HepG2 (cell line): ENCODE measurements around the gene NCOA4. TPM values are rescaled to one million over a fixed set of nuclear protein-coding genes. Genes with fewer than 3 reads are reported as not detected.
A peak's percentile ranks its signal among the peaks of the same experiment; 100 is the strongest.

Source experiments
- AGO2 ChIP-seq: fragments of 200-400 bp; formaldehyde crosslinking; optimal IDR thresholded peaks from 2 replicates; pipeline ENCODE3; 2017; ENCODE audit warnings: mild to moderate bottlenecking, low read depth, low read length, moderate library complexity
- BRCA1 ChIP-seq: sonication (generic); formaldehyde crosslinking; IDR thresholded peaks from 2 replicates; pipeline ENCODE4 v1.4.0; 2020; ENCODE audit warnings: missing genetic modification reagents
- ETV5 ChIP-seq: IDR thresholded peaks from 2 replicates; pipeline ENCODE4 v1.6.1; 2018; ENCODE audit warnings: missing biosample characterization, missing genetic modification reagents, inconsistent platforms, borderline replicate concordance
- FOXP1 ChIP-seq, 2 experiments: fragments of 450-650 bp in 1 of 2; IDR thresholded peaks; 2 replicates each; pipeline ENCODE4 v1.6.1; 2017 to 2018; ENCODE audit warnings: antibody characterized with exemption in 1 of 2
- GATAD2A ChIP-seq: IDR thresholded peaks from 2 replicates; pipeline ENCODE4 v1.6.1; 2016
- JUND ChIP-seq: sonication (generic); formaldehyde crosslinking; IDR thresholded peaks from 2 replicates; pipeline ENCODE4 v1.8.0; 2022; ENCODE audit warnings: mild to moderate bottlenecking, missing genetic modification reagents
- KLF12 ChIP-seq: sonication (generic); formaldehyde crosslinking; IDR thresholded peaks from 2 replicates; pipeline ENCODE4 v1.4.0; 2020; ENCODE audit warnings: missing genetic modification reagents, borderline replicate concordance
- NFYB ChIP-seq: sonication (generic); formaldehyde crosslinking; IDR thresholded peaks from 2 replicates; pipeline ENCODE4 v1.4.0; 2020; ENCODE audit warnings: missing genetic modification reagents
- NFYC ChIP-seq: IDR thresholded peaks from 2 replicates; pipeline ENCODE4 v1.6.1; 2016; ENCODE audit warnings: missing genetic modification reagents, missing compliant biosample characterization
- RNF2 ChIP-seq: fragments of 450-650 bp; conservative IDR thresholded peaks from 2 replicates; pipeline ENCODE4 v1.6.1; 2016; ENCODE audit warnings: low read depth
- SIN3A ChIP-seq: IDR thresholded peaks from 2 replicates; pipeline ENCODE4 v1.6.1; 2011; ENCODE audit warnings: low read depth, mild to moderate bottlenecking, control low read depth, low read length, borderline replicate concordance
- SPEN ChIP-seq: sonication (generic); formaldehyde crosslinking; IDR thresholded peaks from 2 replicates; pipeline ENCODE4 v1.5.1; 2020; ENCODE audit warnings: low read depth, mild to moderate bottlenecking, missing genetic modification reagents
- THAP9 ChIP-seq: sonication (generic); formaldehyde crosslinking; IDR thresholded peaks from 2 replicates; pipeline ENCODE4; 2020; ENCODE audit warnings: missing genetic modification reagents, mild to moderate bottlenecking, borderline replicate concordance
- ZMAT3 ChIP-seq: sonication (generic); formaldehyde crosslinking; conservative IDR thresholded peaks from 2 replicates; pipeline ENCODE4 v1.7.0; 2021; ENCODE audit warnings: missing genetic modification reagents
- ZNF432 ChIP-seq: sonication (generic); formaldehyde crosslinking; IDR thresholded peaks from 2 replicates; pipeline ENCODE4 v1.5.0; 2020; ENCODE audit warnings: missing genetic modification reagents, mild to moderate bottlenecking, borderline replicate concordance
- ZNF460 ChIP-seq: sonication (generic); formaldehyde crosslinking; IDR thresholded peaks from 2 replicates; pipeline ENCODE4 v1.5.1; 2020; ENCODE audit warnings: missing genetic modification reagents, mild to moderate bottlenecking, borderline replicate concordance
- ZNF598 ChIP-seq: sonication (generic); formaldehyde crosslinking; IDR thresholded peaks from 2 replicates; pipeline ENCODE4 v1.5.1; 2020; ENCODE audit warnings: mild to moderate bottlenecking, missing genetic modification reagents, borderline replicate concordance
- ZNF614 ChIP-seq: IDR thresholded peaks from 2 replicates; pipeline ENCODE4 v1.6.1; 2018; ENCODE audit warnings: missing biosample characterization, missing genetic modification reagents, inconsistent platforms, borderline replicate concordance
- ZNF678 ChIP-seq: sonication (generic); formaldehyde crosslinking; IDR thresholded peaks from 2 replicates; pipeline ENCODE4 v1.4.0; 2020; ENCODE audit warnings: mild to moderate bottlenecking, missing genetic modification reagents
- ZNF747 ChIP-seq: sonication (generic); formaldehyde crosslinking; IDR thresholded peaks from 2 replicates; pipeline ENCODE4 v1.8.1; 2023; ENCODE audit warnings: missing genetic modification reagents, mild to moderate bottlenecking, borderline replicate concordance
- ZNF879 ChIP-seq: sonication (generic); formaldehyde crosslinking; IDR thresholded peaks from 2 replicates; pipeline ENCODE4 v1.8.1; 2023; ENCODE audit warnings: missing genetic modification reagents
- polyA plus RNA-seq, 8 experiments: library from polyadenylated mRNA; depleted of rRNA in 3 of 8; stranded (reverse) in 7 of 8; unstranded in 1 of 8; fragments of >200 nt; fragmentation: Illumina TruSeq in 4 of 8; extraction: Trizol in 4 of 8; gene quantifications; 2 replicates each; pipeline versions ENCODE4 v1.2.1 to v1.2.3, GENCODE V29; 2011 to 2016; ENCODE audit warnings: low read depth in 4 of 8, missing spikeins in 1 of 8, mixed read lengths in 1 of 8; ENCODE audit not compliant: insufficient read depth in 1 of 8
- total RNA-seq, 5 experiments: library from RNA; depleted of rRNA; stranded (reverse); fragments of >200 nt; fragmentation: Illumina TruSeq; extraction: Trizol; gene quantifications; 2 replicates each; pipeline ENCODE4 v1.2.3, GENCODE V29; 2016; ENCODE audit warnings: low read depth in 1 of 5
- TF ChIP-seq, protein P1 (sequence below): sonication (generic); formaldehyde crosslinking; IDR thresholded peaks from 2 replicates; pipeline ENCODE4 v1.5.1; 2020; ENCODE audit warnings: mild to moderate bottlenecking, missing genetic modification reagents, moderate library complexity
- TF ChIP-seq, protein P2 (sequence below): sonication (generic); formaldehyde crosslinking; IDR thresholded peaks from 2 replicates; pipeline ENCODE4 v1.4.0; 2020; ENCODE audit warnings: mild to moderate bottlenecking, missing genetic modification reagents

The NCOA4 gene
- total and polyA plus RNA-seq, 2 of the 13 experiments (the other 11 are each of a cell fraction or from before 2014, with no cell fraction given) = 306 to 400 TPM

DNA sequence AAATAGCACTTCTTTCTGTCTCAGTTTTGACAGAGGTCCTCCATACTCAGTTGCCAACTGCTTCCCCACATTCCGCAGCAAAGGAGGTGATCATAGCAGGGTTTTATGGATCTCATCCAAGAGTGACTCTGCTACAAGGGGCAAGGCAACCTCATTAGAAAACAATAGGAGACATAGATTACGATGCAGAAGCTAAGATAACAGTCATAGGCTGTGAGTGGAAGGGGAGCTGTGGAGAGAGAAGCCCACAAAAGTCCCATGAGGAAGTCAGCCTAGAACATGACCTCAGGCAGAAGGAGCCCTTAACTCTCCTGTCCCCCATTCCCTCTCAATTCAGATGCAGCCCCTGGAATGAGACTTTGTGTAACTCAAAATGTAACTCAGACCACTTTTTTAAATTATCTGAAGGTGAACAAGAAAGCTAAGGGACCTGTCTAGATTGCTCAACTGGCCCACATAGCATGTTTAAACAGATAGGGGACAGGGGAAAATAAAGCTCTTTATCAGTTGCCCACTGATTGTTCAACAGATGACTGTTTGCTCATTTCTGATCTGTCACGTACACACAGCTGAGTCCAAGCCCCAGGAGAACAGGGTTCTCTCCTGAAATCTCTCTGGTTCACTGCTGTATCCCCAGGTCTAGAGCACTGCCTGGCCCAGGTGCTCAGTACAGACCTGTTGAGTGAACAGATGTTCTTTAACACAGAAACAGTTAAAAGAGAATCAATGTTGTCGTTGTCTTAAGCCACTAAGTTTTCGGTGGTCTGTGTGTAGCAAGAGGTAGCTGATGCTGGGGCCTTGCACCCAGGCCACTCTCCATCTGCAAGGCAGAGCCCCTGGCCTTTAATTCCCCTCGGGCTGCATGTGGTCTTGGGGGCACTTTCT is 1.5 kb upstream of the NCOA4 start (continued):
- peak; percentile 93 for TF ChIP-seq GATAD2A (CRISPR knock-in tag)
- no peak for TF ChIP-seq ZMAT3 (CRISPR knock-in tag)
- no peak for TF ChIP-seq THAP9 (CRISPR knock-in tag)
- TF ChIP-seq, protein P1, sequence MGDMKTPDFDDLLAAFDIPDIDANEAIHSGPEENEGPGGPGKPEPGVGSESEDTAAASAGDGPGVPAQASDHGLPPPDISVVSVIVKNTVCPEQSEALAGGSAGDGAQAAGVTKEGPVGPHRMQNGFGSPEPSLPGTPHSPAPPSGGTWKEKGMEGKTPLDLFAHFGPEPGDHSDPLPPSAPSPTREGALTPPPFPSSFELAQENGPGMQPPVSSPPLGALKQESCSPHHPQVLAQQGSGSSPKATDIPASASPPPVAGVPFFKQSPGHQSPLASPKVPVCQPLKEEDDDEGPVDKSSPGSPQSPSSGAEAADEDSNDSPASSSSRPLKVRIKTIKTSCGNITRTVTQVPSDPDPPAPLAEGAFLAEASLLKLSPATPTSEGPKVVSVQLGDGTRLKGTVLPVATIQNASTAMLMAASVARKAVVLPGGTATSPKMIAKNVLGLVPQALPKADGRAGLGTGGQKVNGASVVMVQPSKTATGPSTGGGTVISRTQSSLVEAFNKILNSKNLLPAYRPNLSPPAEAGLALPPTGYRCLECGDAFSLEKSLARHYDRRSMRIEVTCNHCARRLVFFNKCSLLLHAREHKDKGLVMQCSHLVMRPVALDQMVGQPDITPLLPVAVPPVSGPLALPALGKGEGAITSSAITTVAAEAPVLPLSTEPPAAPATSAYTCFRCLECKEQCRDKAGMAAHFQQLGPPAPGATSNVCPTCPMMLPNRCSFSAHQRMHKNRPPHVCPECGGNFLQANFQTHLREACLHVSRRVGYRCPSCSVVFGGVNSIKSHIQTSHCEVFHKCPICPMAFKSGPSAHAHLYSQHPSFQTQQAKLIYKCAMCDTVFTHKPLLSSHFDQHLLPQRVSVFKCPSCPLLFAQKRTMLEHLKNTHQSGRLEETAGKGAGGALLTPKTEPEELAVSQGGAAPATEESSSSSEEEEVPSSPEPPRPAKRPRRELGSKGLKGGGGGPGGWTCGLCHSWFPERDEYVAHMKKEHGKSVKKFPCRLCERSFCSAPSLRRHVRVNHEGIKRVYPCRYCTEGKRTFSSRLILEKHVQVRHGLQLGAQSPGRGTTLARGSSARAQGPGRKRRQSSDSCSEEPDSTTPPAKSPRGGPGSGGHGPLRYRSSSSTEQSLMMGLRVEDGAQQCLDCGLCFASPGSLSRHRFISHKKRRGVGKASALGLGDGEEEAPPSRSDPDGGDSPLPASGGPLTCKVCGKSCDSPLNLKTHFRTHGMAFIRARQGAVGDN (CRISPR knock-in tag) = peak; percentile 58; the same call in 1 of the 2 replicates
- no peak for TF ChIP-seq AGO2
- no peak for TF ChIP-seq ZNF747 (CRISPR knock-in tag)
- TF ChIP-seq NFYC = no peak
- TF ChIP-seq KLF12 (CRISPR knock-in tag) = peak; percentile 21; the same call in 1 of the 2 replicates
- TF ChIP-seq SPEN (CRISPR knock-in tag) = peak; percentile 63; the same call in 1 of the 2 replicates
- TF ChIP-seq ZNF614 (CRISPR knock-in tag) = no peak; the same call in 1 of the 2 replicates
- TF ChIP-seq FOXP1 (IDR thresholded peaks at IDR 0.05) = no peak
- TF ChIP-seq FOXP1 (CRISPR knock-in tag; IDR thresholded peaks at IDR 0.05) = peak; percentile 82; the same call in 1 of the 2 replicates
- TF ChIP-seq ZNF432 (CRISPR knock-in tag) = no peak
- peak; percentile 53; the same call in 1 of the 2 replicates for TF ChIP-seq JUND (CRISPR knock-in tag)
- TF ChIP-seq, protein P2, sequence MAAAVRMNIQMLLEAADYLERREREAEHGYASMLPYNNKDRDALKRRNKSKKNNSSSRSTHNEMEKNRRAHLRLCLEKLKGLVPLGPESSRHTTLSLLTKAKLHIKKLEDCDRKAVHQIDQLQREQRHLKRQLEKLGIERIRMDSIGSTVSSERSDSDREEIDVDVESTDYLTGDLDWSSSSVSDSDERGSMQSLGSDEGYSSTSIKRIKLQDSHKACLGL (CRISPR knock-in tag) = no peak
- TF ChIP-seq SIN3A = peak; percentile 88
- no peak; the same call in 1 of the 2 replicates for TF ChIP-seq ZNF598 (CRISPR knock-in tag)
- TF ChIP-seq RNF2 = no peak
- TF ChIP-seq ZNF460 (CRISPR knock-in tag) = no peak
- TF ChIP-seq BRCA1 (CRISPR knock-in tag) = 0 out of 2 replicates have a peak, but pooled peaks have one; percentile 68
- TF ChIP-seq ZNF879 = no peak
- TF ChIP-seq ZNF678 (CRISPR knock-in tag) = no peak
- TF ChIP-seq ETV5 (CRISPR knock-in tag) = peak; percentile 79; the same call in 1 of the 2 replicates
- no peak for TF ChIP-seq NFYB
